ENCODE measurements around the gene HGS.
"Not testable (repeated sequence)": the region's sequence is repeated elsewhere in the genome, so short reads cannot be mapped to it uniquely, and the experiment has no call there.

HGS gene

DNA sequence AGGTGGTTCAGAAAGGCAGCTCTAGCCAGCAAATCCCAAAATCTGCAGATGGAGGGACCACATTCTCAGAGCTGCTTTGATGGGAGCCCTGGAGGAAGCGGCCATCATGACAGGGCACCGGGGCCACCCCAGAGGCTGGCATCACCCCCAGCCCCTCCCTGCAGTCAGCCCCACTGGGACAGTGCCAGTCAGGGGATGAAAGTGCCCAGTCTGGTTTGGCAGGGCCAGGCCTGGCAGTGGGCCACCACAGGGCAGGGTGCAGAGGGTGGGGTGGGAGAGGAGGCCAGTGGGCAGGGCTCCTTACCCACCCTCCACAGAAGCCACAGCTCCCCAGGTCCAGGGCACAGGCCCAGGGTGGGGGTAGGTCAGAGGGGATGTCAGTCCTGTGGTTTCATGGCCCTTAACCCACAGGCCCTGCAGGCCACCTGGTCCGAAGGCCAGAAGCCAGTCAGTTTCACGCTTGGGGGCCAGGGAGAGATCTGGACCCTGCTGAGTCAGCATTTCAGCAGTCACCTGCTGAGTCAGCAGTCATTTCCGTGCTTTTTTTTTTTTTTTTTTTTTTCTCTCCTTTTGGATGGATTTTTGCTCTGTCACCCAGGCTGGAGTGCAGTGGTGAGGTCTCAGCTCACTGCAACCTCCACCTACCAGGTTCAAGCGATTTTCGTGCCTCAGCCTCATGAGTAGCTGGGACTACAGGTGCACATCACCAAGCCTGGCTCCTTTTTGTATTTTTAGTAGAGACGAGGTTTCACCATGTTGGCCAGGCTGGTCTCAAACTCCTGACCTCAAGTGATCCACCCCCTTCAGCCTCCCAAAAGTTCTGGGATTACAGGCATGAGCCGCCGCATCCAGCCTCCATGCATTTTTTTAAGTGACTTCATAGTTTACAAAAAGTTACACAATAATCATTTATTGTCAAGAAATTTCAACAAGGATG is 38.6 kb downstream of the HGS start:
- peak; percentile 64 for DNase-seq

DNA sequence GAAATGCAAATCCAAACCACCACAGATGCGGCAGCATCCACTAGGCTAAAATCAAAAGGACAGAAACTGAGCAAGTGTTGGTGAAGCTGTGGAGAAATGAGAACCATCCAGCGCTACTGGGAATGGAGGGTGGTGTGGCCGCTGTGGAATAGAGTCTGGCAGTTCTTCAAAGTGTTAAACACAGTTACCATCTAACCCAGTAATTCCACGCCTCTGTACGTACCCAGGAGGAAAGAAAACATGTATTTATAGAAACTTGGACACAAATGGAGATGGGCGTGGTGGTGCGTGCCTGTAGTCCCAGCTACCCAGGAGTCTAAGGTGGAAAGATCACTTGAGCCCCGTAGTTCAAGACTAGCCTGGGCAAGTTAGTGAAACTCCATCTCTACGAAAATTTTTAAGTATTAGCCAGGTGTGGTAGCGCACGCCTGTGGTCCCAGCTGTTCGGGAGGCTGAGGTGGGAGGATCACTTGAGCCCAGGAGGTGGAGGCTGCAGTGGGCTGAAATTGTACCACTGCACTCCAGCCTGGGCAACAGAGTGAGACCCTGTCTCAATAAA is 39.9 kb downstream of the HGS start:
- peak; percentile 11 for DNase-seq

DNA sequence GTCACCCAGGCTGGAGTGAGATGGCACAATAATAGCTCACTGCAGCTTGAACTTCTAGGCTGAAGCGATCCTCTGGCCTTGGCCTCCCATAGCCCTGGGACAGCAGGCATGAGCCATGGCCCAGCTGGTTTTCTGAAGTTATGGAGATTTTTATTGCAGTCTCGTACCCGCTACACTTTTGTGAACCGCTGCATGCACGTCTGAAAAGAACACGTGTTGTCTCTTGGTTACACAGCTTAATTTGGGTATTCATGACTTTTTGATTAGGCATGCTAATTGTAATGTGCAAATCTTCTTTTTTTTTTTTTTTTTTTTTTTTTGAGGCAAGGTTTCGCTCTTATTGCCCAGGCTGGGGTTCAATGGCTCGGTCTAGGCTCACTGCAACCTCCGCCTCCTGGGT is 41.6 kb downstream of the HGS start:
- no peak for DNase-seq

DNA sequence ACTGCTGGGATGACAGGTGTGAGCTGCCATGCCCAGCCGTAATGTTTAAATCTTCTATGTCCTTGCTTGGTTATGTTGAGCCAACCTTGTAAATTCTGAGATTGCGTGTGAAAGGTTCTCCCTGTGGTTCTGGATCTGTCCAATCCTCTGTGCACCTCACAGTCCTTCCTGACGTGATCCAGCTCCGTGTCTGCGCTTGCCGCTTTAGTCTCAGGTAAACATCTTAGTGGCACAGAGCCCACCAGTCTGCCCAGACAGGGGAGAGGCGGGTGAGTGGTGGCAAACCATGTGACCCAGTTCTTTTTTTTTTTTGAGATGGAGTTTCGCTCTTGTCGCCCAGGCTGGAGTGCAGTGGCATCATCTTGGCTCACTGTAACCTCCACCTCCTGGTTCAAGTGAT is 42.2 kb downstream of the HGS start:
- DNase-seq = no peak

DNA sequence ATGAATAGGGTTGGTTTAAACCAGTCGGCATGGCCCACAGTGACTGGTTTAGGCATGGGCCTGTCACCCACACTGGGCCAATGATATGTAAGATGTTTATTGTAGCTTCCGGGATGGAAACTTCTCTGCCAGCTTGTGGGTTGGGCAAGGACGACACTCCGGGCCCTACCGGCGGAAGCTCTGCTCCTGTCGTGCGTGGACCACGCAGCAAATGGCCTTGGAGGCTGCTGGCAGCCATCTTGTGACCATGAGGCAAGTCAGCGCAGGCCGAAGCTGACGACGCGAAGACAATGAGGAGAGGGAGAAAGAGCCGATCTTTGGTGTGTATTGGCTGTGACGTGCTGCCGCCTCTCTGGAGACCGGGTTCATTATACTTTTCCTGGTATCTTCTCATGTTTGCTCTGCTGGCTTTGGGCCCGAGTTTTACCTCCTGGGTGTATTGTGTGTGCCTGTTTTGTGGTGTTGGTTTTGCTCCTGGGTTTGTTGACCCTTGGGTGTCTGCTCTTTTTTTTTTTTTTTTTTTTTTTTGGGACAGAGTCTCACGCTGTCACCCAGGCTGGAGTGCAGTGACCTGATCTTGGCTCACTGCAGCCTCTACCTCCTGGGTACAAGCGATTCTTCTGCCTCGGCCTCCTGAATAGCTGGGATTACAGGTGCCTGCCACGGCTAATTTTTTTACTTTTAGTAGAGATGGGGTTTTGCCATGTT is 43.7 kb downstream of the HGS start:
- DNase-seq = no peak

DNA sequence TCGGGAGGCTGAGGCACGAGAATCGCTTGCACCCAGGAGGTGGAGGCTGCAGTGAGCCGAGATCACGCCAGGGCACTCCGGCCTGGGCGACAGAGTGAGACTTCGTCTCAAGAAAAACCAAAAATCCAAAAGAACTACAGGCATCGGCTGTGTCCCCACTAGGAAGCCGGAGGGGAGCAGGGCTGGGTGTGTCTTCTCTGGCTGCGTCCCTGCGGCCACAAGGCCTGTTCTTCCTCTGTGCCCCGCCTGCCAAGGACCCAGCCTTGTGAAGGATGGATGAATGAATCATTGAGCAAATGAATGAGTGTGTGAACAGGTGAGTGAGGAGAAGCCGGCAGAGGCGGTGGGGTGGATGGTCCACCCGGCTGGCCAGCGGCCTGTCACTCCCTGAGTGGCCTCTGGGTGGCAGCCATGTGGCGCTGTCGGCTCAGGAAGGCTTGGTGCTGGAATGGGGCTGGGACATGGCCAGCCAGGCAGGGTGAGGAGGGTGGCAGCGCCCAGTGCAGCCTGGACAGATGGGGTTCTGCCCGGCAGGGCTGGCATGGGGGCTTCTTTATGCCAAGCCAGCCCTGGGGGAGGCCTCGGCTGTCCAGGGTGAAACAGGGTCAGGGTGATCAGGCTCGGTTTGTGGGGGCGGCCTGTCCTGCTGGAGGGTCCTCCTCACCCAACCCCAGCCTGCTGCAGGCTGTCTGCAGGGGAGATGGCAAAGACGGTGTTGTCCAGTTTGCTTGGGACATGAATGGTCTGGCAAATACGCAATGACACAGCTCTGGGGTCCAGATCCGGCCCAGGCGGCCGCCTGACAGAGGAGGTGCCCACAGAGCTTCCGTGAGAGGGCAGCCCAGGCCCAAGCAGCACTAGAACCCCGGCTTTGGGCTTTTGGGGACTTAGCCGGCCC is 49.9 kb downstream of the HGS start:
- peak; percentile 84 for DNase-seq

DNA sequence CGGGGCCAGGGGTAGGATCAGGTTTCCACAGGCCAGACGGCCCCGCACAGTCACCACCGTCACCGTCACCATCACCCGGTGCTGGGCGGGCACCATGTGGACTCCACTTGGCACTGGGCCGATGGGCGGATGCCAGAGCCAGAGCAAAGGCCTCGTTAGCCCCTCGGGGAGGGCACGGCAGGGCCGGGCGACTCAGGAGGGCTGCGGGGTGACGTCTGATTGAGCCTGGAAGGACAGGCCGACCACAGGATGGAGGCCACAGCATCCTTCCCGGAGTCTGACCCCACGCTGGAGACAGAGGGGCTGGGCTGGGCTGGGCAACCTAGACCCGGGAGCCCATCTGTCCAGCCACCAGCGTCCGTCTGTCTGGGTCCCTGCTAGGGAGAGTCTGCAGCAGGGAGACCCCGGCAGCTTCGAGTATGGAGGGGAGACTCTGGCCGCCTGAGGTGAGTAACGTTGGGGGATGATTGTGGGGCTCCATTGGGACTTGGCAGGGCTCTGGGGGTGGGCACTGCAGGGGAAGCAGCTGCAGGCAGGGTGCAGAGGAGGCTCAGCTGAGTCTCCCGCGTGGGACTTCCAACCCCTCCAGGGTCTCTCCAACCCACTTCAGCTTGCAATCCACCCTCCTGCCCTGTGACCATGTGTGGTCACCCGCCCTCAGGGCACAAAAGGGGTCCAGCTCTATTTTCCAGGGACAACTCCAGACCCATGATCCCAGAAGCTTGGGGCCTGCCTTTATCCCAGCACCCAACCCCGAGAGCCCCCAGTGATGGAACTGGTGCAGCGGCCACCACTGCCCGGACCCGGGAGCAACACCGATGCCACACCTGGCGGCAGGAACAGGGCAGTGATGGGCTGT is 50.8 kb downstream of the HGS start:
- no peak for DNase-seq

DNA sequence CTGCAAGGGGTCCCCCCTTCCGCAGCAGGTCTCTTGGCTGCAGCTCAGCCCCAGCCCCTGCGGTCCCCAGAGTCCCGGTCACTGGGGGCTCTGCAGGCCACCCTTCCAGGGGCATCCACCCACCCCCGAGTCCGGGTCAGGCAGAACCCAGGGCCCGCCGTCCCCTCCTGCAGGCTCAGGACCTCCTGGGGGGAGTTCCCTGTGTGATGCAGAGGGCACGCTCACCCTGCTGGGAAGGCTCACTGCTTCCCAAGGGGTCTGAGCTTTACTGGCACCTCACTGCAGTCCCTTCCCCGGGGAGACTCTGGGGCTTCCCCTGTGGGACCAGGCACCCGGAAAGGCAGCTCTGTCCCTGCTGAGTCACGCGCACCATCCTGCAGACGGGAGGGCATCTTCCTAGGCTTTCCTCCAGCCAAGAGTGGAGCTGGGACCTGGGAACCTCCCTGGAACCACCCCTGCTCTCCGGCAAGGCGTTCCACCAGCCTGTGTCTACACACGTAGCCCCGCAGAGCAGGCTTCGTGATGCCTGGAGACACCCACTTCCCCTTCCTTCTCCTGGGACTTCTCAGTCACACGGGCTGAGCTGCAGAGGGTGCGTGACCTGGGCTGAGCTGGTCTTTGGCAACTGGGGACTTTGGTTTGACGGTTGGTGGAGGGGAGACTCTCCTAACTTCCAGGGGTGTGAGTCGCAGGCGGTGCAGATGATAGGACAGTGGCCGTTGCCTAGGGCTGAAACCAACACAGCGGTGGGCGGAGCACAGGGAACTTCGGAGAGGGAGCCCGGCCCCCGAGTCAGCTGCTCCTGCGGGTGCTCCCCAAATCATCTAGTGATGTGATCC is 51.7 kb downstream of the HGS start:
- DNase-seq = peak; percentile 89

DNA sequence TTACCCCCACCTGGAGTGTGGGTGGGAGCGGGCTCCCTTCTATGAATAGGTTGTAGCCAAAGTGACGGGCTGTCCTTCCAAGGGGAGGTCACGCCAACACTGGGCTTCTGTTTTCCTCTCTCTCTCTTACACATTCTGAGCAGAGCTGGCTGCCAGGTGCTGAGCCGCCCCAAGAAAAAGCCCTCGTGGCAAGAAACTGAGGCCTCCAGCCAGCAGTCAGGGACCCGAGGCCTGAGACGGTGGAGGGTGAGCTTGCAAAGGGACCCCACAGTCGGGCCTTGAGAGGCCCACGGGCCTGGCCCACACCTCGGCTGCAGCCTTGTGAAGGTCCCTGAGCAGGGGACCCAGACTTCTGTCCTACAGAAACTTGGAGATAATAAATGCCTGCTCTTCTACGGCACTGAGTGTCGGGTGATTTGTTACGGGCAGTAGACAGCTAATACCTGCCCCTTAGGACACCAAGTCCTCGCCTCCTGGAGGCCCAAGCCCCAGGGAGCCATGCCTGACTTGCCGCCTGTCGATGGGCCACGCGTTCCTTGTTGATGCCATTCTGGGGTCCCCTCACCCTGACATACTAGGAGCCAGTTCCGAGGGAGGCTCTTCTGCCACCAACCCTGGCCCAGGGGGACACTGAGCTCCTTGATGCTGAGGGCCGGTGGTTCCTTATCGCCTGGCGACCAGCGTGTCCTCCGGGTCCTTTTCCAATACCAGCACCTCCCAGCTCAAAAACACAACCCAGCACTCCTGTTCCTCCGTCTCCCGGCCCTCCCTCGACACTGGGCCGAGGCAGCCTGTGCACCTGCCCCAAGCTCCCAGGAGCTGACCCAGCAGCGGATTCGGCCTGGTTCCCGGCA is 54.4 kb downstream of the HGS start:
- no peak for DNase-seq

DNA sequence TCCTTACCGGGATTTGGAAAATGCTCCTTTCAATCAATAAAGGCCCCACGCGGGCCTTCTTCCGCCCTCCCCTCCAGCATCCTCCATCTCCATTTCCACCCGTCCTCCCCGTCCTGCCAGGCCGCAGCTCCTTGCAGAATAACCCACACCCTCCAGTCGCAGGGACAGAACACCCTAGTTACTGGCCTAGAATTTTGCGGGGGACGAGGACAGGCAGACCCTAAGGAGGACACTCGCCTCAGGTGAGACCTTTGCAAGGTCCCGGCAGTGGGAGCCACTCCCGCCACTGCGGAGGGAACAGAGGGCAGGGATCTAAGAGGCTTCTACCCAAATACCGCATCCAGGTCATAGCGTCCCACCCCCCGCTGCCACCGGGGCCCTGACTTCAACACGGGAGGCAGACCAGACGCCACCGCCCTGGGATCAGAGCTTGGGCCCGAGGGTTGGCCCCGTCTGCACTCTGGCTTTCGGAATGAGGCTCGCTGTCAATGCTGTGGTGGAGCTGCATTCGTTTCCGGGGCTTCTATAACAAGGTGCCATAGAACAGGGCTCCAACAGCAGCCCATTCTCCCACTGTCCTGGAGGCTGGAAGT is 55.1 kb downstream of the HGS start:
- no peak for DNase-seq

DNA sequence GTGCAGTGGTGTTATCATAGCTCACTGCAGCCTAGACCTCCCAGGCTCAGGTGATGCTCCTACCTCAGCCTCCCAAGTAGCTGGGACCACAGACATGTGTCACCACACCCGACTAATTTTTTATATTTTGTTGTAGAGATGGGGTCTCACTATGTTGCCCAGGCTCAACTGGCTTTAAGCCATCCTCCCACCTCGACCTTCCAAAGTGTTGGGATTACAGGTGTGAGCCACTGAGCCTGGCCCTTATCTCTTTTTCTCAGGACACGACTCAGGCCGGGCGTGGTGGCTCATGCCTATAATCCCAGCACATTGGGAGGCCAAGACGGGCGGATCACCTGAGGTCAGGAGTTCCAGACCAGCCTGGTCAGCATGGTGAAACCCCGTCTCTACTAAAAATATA is 55.8 kb downstream of the HGS start:
- not testable (repeated sequence) for DNase-seq

DNA sequence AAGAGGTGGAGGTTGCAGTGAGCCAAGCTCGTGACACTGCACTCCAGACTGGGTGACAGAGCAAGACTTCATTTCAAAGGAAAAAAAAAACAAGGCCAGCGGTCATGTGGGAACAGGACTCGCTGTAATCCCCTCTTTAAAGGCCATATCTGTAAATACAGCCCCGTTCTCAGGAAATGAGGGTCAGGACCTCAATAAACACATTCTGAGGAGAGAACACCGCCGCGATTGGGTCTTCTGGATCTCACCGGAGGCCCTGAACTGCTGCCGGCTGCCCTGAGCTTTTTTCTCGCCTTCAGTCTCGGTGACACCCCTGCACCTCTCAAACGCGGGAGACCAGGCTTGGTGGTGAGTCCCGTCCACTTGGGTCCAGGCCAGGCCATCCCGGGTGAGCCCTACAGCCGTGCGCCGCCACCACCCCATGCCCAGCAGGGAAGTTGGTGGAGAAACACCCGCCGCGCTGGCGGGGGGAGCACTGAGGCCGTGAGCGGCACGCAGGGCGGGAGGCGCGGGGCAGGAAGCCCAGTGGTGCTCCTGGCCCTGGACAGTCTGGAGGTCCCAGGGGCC is 56.7 kb downstream of the HGS start:
- no peak for DNase-seq

DNA sequence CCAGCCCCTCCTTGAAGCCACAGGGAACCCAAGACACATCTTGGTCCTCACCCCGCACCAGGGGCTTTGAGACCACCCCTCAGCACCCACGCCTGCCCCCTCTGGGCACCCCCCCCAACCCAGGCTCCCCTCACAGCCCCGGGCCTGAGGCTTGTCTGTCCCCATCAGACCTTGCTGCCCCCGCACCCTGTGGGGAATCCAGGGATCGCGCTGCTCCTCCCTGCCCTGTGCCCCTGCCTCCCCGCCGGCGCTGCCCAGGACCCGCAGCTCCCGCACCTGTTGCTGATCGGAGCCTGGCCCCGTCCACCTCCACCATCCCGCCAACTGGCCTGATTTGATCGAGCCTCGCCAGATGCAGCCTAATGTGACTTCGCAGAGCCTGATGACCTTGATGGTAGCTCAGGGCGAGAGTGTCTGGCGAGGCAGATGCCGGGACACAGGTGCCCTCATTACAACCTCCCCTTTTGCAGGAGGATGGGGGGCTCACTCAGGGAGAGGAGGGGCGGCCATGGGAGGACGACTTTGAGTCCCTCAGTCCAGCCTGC is 57.3 kb downstream of the HGS start:
- DNase-seq = no peak

DNA sequence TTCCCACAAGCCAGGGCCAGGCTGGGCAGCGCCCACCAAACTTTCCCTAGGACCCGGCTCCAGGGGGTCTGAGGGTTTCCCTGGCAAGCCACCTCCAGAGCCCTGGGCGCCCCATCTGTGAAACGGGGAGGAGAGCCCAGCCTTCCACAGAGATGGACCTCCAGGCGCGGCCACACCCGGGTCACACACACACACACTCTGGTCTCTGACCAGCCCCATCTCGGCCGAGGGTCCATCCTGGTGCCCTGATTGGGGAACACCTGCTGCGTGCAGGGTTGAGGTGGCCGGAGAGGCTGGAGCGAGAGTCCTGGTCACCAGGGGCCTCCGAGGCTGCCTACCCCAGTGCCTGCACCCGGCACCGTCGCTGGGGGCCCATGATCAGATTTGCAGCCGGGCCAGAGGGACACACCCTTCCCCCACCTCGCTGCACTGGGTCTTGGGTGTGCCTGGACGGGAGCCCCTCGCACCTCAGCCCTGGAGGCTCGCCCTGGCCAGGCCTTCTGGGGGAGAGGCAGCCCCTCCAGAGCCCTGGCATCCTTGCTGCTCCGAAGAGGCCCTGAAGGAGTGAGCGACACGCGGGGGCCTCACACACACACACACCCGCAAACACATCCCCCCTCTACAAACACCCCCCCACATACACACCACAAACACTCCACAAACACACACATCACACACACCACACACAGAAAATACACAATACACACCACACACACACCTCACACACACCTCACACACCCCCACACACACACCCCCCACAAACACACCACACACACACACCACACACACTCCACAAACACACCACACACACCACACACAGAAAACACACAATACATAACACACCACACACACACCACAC is 58.0 kb downstream of the HGS start:
- DNase-seq = peak; percentile 9
